Astrocyte (in vitro differentiated cells and primary cell): ENCODE measurements around the gene PLEKHG7.

ENCODE experiments used
- CTCF ChIP-seq: IDR thresholded peaks from 2 replicates; pipeline ENCODE4 v1.5.1; 2011; ENCODE audit warnings: low read depth, mild to moderate bottlenecking, inconsistent platforms, low read length, moderate library complexity; ENCODE audit not compliant: insufficient read depth
- EZH2 ChIP-seq: IDR thresholded peaks from 2 replicates; pipeline ENCODE4 v1.6.1; 2012; ENCODE audit warnings: mild to moderate bottlenecking, low read length, inconsistent platforms; ENCODE audit not compliant: insufficient read depth

- TF ChIP-seq CTCF (no peak), EZH2 (no peak)
Measured at GRCh38 chr12:92810370-92810769, 107.6 kb downstream of the PLEKHG7 start.
